Lower leg skin (tissue), 3 donors: ENCODE results near the gene MAP3K8.

Experiments
- CTCF ChIP-seq, 3 donors: fragments of 450-650 bp; IDR thresholded peaks; one replicate each; pipeline ENCODE4 v1.5.1; 2016; ENCODE audit warnings: antibody characterized with exemption in 3 of 3, mild to moderate bottlenecking in 3 of 3, moderate library complexity in 2 of 3
- POLR2A ChIP-seq, 2 donors: fragments of 450-650 bp; IDR thresholded peaks; one replicate each; pipeline ENCODE4 v1.6.1; 2016 to 2017; ENCODE audit warnings: antibody characterized with exemption in 2 of 2, mild to moderate bottlenecking in 1 of 2, moderate library complexity in 1 of 2

- TF ChIP-seq CTCF (IDR thresholded peaks at IDR 0.05) (no peak), POLR2A (IDR thresholded peaks at IDR 0.05) (no peak)
Measured at GRCh38 chr10:30422981-30423654, 10.9 kb upstream of the MAP3K8 start.
